Right lobe of liver (tissue), 6 donors: ENCODE results near the gene DCAF5. TPM values are rescaled to one million over a fixed set of nuclear protein-coding genes. Genes with fewer than 3 reads are reported as not detected.

ENCODE experiments used
- ATAC-seq, 4 donors: fragments of 200-7000 bp; cut with Tn5 transposase; one replicate each; pipeline ENCODE4 v1.9.1; 2020; ENCODE audit warnings: mild to moderate bottlenecking in 4 of 4, moderate library complexity in 4 of 4
- DNase-seq, 3 donors: peaks; one replicate each; pipeline ENCODE4 v3.0.0-alpha.2; 2020
- H3K27ac ChIP-seq, 3 donors: fragments of 200-600 bp; one replicate each; pipeline ENCODE4 v1.8.0; 2022
- H3K27me3 ChIP-seq, 2 donors: fragments of 200-600 bp; one replicate each; pipeline ENCODE4 v1.8.0; 2022
- H3K36me3 ChIP-seq, 4 donors: fragments of 200-600 bp; sonication (generic) in 1 of 4; one replicate each; pipeline versions ENCODE4 v1.5.1 to v1.8.0; 2017 to 2022; ENCODE audit warnings: control low read depth in 1 of 4
- H3K4me1 ChIP-seq, 4 donors: fragments of 200-600 bp; sonication (generic) in 1 of 4; one replicate each; pipeline versions ENCODE4 v1.5.1 to v1.8.0; 2017 to 2022; ENCODE audit warnings: control low read depth in 1 of 4
- H3K4me3 ChIP-seq, 3 donors: fragments of 200-600 bp; one replicate each; pipeline ENCODE4 v1.8.0; 2022
- H3K9me3 ChIP-seq, 4 donors: fragments of 200-600 bp; sonication (generic) in 1 of 4; one replicate each; pipeline versions ENCODE4 v1.5.1 to v1.8.0; 2017 to 2022; ENCODE audit warnings: control low read depth in 1 of 4
- POLR2A ChIP-seq: fragments of 450-650 bp; IDR thresholded peaks from one replicate; pipeline ENCODE4 v1.6.1; 2017; ENCODE audit warnings: antibody characterized with exemption, mild to moderate bottlenecking
- WGBS: methylation state at CpG from one replicate; pipeline ENCODE4 v1.1.6; 2018; ENCODE audit warnings: low coverage, low lambda C conversion rate; ENCODE audit not compliant: insufficient coverage; ENCODE audit errors: missing lambda C conversion rate; 5-methylcytosine and 5-hydroxymethylcytosine counted together
- intact Hi-C, 2 donors: fragments of 100-400 bp; cut with DNase I; formaldehyde crosslinking; loops; one replicate each; pipeline versions ENCODE4 v1.11.2 to v1.14.1; 2022
- total RNA-seq, 6 experiments: library from RNA; depleted of rRNA in 2 of 6; stranded (reverse); fragments of >200 nt in 2 of 6; fragmentation: NEBNext Ultra II Directional in 3 of 6; extraction: Animal tissue kit (Norgen Biotek cat#: 25700) in 3 of 6; gene quantifications; one replicate each; pipeline versions ENCODE4 v1.1.0 to v1.2.4, GENCODE V29; 2016 to 2023
- TF ChIP-seq, protein P1 (sequence below), 4 donors: fragments of 200-600 bp in 3 of 4; fragments of 450-650 bp in 1 of 4; IDR thresholded peaks; one replicate each; pipeline versions ENCODE4 v1.5.1 to v1.8.0; 2016 to 2022; ENCODE audit warnings: antibody characterized with exemption in 4 of 4, mild to moderate bottlenecking in 2 of 4
- donor health status: DM: no; HTN: yes; CAD: no.
- donor health status: DM: no; HTN: no; CAD: no.
- donor health status: DM: no; HTN: no; CAD: no.
- donor health status: DM: no; HTN: yes; CAD: no.
- donor health status: DM: no; HTN: yes; CAD: no.

Gene DCAF5
- total RNA-seq, 6 experiments from 2014 or later: 21.8 to 31.4 (median 28.0) TPM

DNA sequence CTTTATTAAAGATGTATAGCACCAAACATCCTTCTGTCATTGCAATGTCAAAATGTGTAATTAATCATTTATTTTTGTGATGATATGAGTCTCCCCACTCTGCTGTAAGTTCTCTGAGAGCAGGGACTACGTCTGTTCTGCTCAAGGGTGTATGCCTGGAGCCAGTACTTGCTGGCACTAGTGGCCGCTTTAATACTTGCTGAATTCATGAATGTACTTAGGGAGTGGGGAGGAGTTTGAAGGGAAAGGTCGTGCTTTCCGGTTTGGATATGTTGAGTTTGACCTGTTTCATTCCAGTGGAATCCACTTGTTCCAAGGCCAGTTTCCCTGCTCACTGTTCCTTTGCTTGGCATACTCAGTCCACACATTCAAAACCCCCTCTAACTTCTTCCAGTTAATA is 1.9 kb upstream of the DCAF5 start:
- no peak for DNase-seq
- peaks cover 0 to 8% (median 3%) of the 10 kb centered on the region in 4 donors for H3K4me1 ChIP-seq
- H3K27me3 ChIP-seq: no peaks in the 10 kb centered on the region
- no peaks in the 10 kb centered on the region for H3K36me3 ChIP-seq
- H3K9me3 ChIP-seq: no peaks in the 10 kb centered on the region
- H3K4me3 ChIP-seq: no peak overlapping the region
- no peak overlapping the region for H3K27ac ChIP-seq
- no peak for ATAC-seq
- TF ChIP-seq POLR2A: no peak
- TF ChIP-seq, protein P1, sequence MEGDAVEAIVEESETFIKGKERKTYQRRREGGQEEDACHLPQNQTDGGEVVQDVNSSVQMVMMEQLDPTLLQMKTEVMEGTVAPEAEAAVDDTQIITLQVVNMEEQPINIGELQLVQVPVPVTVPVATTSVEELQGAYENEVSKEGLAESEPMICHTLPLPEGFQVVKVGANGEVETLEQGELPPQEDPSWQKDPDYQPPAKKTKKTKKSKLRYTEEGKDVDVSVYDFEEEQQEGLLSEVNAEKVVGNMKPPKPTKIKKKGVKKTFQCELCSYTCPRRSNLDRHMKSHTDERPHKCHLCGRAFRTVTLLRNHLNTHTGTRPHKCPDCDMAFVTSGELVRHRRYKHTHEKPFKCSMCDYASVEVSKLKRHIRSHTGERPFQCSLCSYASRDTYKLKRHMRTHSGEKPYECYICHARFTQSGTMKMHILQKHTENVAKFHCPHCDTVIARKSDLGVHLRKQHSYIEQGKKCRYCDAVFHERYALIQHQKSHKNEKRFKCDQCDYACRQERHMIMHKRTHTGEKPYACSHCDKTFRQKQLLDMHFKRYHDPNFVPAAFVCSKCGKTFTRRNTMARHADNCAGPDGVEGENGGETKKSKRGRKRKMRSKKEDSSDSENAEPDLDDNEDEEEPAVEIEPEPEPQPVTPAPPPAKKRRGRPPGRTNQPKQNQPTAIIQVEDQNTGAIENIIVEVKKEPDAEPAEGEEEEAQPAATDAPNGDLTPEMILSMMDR (IDR thresholded peaks at IDR 0.05): no peak
- intact Hi-C loops: no loop called here
- 45% methylated on average over 4 of the region's 4 CpGs for WGBS

DNA sequence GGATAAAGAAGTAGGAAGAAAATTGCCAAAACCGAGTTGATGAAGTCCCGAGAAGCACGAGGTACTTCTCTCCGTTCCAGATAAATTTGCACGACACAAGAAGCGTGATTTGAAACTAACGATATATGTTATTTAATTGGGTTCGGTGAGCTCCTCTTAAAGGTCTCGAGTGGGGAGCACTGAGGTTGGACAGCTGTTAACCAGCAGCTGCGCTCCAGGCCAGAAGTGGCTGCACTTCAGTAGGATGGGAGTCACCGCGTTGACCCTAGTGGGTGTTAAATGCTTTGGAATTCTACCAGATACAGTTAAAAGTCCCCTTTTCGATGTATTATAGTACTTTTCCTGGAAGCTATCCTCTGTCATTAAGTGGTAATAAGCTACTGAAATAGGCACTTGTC is 953 bp upstream of the DCAF5 start:
- H3K4me3 ChIP-seq: peak overlapping the region; percentile 87 to 91 (median 88)
- H3K36me3 ChIP-seq: peaks cover 0 to 4% (median 0%) of the 10 kb centered on the region in 4 donors
- DNase-seq: no peak
- H3K4me1 ChIP-seq: peaks cover 0 to 15% (median 6%) of the 10 kb centered on the region in 4 donors
- no peak for ATAC-seq
- H3K27me3 ChIP-seq: no peaks in the 10 kb centered on the region
- H3K27ac ChIP-seq: peak overlapping the region; percentile 80 to 94 (median 90)
- intact Hi-C loops: no loop called here
- 7% methylated on average over 13 of the region's 13 CpGs for WGBS
- TF ChIP-seq, protein P1 (IDR thresholded peaks at IDR 0.05): no peak
- TF ChIP-seq POLR2A: no peak
- H3K9me3 ChIP-seq: no peaks in the 10 kb centered on the region

DNA sequence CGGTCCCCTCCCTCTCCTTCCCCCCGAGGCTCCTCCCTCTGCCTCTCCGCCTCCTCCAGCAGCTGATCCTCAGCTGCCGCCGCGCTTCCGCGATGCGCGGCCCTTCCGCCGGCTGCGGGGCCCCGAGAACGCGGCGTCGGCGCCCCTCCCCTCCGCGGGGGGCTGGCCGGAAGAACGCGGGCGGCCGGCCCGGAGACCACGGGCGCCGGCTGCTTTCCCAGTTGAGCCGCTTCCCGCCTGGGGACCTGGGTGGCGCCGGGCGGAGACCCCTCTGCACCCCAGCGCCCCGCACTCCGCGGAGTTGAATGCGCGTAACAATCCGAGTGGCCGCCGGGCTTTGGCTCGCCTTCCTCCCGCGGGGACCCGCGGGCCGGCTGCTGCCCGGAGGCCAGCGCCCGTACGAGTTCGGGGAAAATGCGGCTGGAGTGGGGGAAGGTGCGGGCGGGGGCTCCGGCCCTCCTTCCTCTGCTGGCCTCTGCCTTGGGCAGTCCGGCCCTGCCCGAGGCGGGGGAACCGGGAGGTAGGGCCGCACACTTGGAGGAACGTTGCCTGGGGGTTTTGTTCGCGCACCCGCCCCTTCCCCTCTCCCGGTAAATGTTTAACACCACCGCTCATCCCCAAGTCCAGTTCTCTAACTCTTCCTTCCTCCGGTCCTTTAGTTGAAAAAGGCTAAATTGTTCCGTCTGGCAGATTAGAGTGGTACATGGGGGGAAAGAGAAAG is 393 bp upstream of the DCAF5 start:
- WGBS: under 1% methylated on average over 18 of the region's 72 CpGs
- DNase-seq: no peak
- ATAC-seq: peak; percentile 88 to 96 (median 92)
- intact Hi-C loops: no loop called here
- Histone ChIP-seq H3K4me3 (peak overlapping the region; percentile 87 to 91 (median 88)), H3K36me3 (peaks cover 0 to 4% (median 0%) of the 10 kb centered on the region in 4 donors), H3K27ac (peak overlapping the region; percentile 80 to 94 (median 90)), H3K27me3 (no peaks in the 10 kb centered on the region), H3K9me3 (no peaks in the 10 kb centered on the region), H3K4me1 (peaks cover 0 to 15% (median 6%) of the 10 kb centered on the region in 4 donors)
- TF ChIP-seq POLR2A: peak; percentile 88
- TF ChIP-seq, protein P1 (IDR thresholded peaks at IDR 0.05): peak in 1 of 4 donors; percentile 11

DNA sequence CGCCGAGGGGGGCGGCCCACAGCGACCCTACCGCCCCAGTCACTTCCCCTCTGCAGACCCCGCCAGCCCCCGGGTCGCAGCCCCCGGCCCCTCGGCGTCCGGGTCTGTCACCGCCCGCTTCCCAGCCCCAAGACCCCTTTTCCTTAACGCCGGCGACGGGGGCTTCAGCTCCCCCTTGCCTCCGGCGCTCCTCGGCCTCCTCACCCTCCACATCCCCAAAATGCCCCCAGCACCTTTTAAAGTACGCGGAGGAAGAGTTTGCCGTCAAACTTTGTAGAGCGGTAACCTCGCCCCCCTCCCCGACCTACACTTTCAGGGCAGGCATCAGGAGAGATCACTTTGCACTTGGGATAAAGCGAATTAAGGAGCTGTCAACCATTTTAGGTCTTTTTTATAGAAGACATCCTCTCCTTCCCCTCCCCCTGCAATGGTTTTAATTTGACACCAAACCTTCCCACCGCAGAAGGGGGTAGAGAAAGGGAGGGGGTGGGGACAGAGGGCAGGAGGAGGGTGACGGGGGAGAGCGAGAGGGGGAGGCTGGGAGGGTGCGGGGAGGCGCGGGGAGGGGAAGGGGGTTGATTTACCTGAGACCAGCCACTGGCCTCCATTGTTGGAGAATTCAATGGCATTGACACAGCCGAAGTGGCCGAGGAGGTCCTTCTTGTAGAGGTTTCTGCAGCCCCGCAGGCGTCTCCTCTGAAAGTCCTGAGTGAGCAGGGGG is 578 bp downstream of the DCAF5 start:
- H3K4me3 ChIP-seq: peak overlapping the region; percentile 87 to 91 (median 88)
- TF ChIP-seq, protein P1 (IDR thresholded peaks at IDR 0.05): no peak
- TF ChIP-seq POLR2A: no peak
- peaks cover 0 to 4% (median 0%) of the 10 kb centered on the region in 4 donors for H3K36me3 ChIP-seq
- intact Hi-C loops: no loop called here
- ATAC-seq (peak; percentile 17 to 37 (median 30)), DNase-seq (peak in 2 of 3 donors; percentile 46 to 55)
- WGBS: 0% methylated on average over 24 of the region's 38 CpGs
- H3K27me3 ChIP-seq: no peaks in the 10 kb centered on the region
- H3K9me3 ChIP-seq: no peaks in the 10 kb centered on the region
- peak overlapping the region; percentile 90 to 94 (median 90) for H3K27ac ChIP-seq
- peaks cover 0 to 15% (median 6%) of the 10 kb centered on the region in 4 donors for H3K4me1 ChIP-seq
